HK-2 (cell line): Measurements from ENCODE around the gene BSCL2.
"Not testable (repeated sequence)": the region's sequence is repeated elsewhere in the genome, so short reads cannot be mapped to it uniquely, and the experiment has no call there.

Source experiments
- DNase-seq: peaks from one replicate; pipeline ENCODE4 v3.0.0-alpha.2; 2018; ENCODE audit not compliant: unreplicated experiment

Gene BSCL2

DNA sequence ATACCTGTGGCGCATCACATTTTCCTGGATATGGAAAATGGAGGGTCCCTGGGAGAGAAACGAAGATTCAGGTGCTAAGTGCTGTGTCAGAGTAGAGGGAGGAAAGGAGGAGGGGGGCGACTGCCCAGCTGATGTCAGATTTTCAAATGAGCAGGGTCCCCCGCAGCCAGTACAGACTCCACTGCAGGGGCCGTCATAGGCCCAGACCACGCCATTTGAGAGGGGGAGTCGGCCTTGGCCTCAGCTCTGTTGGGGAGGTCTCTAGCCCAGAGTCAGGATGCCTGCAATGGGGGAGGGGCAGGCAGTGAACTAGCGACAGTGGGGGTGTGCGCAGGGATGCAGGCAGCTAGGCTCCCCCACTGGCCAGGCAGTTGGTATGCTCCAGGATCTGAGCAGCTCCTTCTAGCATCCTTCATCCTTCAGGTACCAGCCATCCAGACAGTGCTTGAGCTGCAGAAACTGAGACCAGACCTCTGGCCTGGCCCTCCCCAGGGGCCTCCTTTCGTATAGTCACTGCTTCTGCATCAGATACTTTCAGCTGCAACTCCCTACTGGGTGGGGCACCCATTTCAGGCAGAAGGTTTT is at the start of gene BSCL2, which contains the start of gene GNG3:
TSS of gene BSCL2 (minus strand) at position 148 of the 585 bp plus-strand sequence. CDS start 229 bp downstream, outside the sequence.
TSS of gene GNG3 (plus strand) at position 400 of the 585 bp plus-strand sequence. CDS start 620 bp downstream, outside the sequence.
- no peak for DNase-seq

DNA sequence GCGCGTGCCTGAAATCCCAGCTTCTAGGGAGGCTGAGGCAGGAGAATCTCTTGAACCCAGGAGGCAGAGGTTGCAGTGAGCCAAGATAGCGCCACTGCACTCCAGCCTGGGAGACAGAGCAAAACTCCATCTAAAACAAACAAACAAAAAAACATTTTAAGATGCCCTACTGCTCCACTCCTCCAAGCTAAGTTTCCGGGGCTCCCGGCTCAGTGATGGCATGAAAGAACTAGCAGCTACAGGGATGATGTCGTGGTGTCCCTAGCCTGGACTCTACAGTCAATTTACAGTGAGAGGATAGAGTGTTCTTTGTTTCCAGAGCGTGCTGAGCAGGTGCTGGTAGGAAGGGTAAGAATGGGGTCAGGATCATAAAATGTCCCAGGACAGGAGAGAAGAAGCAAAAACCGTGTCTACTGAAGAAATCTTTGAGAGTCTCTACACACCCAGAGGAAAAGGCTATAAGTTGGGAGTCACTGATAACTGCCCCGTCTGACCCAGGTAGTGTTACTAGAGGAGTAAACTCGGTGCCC is 47.9 kb upstream of the BSCL2 start:
- DNase-seq, result no peak

DNA sequence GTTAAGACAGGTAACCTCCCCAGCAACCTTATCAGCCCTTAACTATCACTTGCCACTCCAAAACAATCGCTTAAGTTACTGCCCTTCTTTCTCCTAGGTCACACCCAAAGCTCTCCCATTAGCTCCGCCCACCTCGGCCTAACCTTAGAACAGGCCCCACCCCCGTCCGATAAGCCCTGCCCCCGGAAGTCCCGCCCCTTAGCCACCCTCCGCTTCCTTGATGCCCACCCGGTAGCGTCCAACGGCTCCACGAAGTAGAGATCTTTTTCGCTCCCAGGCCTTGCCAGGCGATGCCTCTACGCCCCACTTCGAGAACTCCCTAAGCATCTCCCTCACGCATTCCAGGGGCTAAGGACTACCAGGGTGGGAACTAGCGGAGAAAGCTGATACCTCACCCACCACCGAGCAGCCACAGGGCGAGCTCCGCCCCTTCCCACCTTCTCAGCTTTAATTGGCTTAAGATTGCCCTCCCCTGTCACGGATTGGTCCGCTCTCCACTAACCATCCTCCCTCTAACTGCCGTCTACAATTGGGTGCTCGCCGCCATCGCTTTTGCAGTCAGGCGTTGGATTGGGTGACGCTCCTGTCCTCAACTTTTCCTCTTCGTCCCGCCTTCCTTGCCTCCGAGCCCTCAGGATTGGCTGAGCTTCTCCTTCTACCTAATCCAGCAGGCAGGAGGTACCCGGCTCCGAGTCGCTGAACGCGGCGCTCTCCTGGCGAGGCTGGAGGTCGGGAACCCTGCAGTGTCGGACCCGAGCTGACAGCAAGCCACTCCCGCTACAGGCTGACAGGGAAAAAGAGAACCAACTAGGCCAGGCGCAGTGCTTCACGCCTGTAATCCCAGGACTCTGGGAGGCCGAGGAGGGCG is 46.7 kb upstream of the BSCL2 start, which contains the start of gene ZBTB3:
TSS of gene ZBTB3 (minus strand) at position 425 of the 868 bp plus-strand sequence. CDS start 496 bp downstream, outside the sequence.
- peak; percentile 93 for DNase-seq

DNA sequence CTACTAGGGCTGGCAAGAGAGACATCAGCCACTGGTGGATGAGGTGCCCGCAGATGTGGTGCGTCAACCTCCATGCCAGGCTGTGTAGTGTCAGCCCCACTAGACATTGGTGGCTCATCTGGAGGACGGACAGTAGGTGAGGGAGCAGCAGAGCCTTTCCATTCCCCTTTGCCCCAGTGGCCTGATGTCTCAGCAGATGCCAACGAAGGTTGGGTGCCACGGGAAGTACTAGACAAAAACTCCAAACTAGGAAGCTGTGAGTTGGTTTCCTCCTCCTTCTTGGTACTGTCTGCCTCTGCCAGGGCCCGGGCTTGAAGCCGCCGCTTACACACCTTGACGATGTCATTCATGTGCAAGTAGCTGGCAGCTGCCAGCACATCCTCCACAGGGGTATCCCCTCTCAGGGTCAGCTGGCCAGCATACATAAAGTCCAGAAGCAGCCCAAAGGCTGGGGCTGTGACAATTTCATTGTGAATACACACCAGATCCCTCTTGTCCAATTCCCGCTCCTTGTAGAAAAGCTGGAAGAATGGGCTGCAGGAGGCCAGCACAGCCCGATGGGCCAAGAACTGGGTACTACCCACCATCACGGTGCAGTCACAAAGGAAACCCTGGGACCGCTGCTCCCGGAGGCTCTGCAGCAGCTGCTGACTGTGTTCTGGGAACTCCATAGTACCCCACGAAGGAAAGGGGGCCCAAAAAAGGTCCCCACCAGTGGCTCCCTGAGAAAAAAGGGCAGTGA is 45.9 kb upstream of the BSCL2 start:
- DNase-seq, result no peak

DNA sequence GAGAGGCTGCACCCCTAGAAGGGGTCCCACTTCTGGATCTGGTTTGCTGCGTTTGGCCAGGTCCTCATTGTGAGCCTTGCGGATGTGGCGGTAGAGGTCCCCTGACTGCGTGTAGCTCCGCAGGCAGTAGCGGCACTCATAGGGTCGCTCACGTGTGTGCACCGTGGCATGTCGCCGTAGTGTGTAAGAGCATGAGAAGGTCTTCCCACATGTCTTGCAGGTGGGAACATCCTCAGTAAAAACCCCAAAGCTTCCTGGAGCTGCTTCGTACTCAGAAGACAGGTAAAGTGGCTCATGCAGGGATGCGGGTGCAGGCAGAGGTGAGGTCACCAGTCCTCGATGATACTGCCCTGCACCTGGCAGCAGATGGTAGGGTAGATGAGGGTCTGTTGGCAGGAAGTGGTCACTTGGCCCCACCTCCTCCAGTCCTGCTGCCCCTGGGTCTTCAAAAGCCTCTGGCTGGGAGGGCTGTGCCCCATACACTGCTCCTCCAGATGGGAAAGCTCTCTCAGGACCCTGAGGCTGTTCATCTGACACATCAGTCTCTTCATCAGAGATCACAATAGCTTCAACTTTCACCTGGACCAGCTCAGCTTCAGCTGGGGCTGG is 45.1 kb upstream of the BSCL2 start:
- DNase-seq, result no peak

DNA sequence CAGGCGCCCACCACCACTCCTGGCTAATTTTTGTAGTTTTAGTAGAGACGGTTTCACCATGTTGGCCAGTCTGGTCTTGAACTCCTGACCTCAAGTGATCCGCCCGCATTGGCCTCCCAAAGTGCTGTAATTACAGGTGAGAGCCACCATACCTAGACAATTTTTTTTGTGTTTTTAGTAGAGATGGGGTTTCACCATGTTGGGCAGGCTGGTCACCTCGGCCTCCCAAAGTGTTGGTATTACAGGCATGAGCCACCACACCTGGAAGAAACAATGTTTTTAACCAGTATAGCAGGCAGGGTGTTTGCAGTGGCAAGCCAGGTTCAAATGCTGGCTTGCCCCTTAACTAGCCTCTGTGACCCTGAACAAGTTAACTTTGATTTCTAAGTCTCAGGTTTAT is 42.7 kb upstream of the BSCL2 start:
- not testable (repeated sequence) for DNase-seq

DNA sequence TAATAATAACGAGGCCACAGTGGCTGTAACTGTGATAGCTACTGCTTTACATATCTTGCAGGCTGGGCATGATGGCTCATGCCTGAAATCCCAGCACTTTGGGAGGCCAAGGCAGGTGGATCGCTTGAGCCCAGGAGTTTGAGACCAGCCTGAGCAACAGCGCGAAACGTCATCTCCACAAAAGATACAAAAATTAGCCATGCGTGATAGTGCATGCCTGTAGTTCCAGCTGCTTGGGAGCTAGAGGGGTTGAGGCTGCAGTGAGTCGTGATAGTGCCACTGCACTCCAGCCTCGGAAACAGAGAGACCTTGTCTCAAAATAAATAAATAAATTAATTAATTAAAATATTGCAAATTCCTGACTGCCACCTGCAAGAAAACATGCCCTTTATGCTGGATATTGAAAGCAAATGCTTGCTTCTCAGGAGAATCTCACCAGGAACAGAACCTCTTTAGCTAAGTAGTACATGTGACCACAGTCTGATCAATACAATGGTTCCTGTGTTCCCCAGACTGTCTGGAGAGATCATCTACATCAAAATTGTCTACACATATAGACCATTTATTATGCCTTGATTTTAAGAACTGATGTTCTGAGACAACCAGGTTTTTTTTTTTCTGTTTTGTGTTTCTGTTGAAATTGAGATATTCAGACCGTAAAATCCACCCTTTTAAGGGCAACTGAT is 40.4 kb upstream of the BSCL2 start:
- DNase-seq, result no peak

DNA sequence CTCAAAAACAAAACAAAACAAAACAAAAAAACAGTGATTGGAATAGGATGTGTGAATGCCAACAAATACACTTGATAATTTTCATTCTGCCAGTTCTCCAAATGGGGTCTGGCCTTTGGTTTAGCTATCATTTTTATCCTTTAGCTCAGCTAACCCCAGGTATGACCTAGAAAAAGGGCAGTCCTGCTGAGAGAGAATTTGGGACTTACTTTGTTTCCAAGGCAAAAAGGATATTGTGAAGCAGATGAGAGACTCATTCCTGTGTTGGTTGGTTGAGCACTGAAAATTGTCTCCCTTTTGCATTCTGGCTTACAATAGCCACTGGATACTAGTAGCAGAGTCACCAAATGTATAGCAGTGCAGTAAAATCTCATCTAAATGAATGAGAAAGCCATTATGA is 30.0 kb upstream of the BSCL2 start:
- no peak for DNase-seq

DNA sequence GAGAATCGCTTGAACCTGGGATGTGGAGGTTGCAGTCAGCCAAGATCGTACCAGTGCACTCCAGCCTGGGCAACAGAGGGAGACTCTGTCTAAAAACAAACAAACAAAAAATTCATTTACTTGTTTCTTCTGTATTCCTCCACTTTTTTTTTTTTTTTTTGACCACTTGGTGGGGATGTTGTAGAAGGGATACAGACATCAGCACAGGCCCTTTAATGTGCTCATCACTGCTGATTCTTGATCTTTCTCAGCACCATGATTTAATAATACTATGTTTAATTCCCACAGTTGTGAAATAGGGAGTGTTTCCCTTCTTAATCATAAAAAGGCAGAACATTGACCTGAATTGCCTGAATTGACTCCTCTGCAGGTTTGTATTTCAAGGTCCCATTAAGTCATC is 25.6 kb upstream of the BSCL2 start:
- no peak for DNase-seq

DNA sequence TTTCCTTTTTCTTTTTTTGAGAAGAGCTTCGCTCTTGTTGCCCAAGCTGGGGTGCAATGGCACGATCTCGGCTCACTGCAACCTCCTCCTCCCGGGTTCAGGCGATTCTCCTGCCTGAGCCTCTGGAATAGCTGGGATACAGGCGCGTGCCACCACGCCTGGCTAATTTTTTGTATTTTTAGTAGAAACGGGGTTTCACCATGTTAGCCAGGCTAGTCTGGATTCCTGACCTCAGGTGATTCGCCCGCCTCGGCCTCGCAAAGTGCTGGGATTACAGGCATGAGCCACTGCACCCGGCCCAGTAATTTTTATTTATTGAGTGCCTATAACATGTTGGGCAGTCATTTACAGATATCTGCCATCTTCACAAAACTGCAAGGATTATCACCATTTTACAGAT is 22.9 kb upstream of the BSCL2 start:
- not testable (repeated sequence) for DNase-seq

DNA sequence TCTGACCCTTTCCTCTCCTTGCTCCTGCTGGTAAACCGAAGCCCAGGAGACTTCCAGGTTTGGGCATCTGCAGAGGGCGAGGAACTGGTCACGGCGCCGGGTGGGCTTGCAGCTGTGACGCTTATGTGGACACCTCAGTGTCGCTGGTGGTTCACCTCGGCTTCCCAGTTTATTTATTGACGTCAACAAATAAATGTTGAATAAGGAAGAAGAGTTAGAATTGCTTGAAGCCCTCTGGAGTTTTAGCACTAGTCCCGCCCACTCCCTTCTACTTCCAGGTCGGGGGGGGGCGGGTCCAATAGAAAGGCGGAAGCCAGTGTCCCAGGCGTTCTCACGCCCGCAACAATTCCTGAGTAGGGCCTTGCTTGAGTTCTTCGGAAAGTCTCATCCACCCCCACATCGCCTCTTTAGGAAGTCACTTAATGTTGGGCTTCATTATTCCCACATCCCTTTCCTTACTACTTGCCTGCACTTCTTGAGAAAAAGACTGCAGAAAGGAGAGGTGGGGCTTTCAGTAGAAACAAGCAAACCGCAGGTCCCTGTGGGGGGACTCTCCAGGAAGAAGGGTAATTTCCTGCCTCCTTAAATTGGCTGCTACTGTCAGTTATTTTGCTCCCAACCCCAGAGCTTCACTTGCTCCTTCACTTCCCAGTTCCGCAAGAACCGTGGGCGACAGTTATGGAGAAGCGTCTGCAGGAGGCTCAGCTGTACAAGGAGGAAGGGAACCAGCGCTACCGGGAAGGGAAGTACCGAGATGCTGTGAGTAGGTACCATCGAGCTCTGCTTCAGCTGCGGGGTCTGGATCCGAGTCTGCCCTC is 21.2 kb upstream of the BSCL2 start, which contains the start of gene TTC9C:
TSS of gene TTC9C (plus strand) at position 316 of the 818 bp plus-strand sequence. CDS start at position 679, 363 bp downstream.
- DNase-seq, result peak; percentile 73

DNA sequence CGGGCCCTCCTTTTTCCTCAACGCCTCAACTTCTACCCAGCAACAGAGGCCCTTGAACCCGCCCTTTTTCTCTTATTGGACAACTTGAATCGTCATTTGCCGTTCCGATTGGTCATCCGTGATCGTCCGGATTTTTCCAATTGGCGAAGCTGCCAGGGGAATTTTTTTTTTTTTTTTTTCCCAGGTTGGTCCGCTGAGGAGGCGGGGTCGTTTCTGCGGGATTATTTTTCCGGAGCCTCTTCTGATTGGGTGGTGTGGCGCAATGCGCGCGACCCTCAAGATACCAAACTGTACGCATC is 20.6 kb upstream of the BSCL2 start:
- peak; percentile 76 for DNase-seq

DNA sequence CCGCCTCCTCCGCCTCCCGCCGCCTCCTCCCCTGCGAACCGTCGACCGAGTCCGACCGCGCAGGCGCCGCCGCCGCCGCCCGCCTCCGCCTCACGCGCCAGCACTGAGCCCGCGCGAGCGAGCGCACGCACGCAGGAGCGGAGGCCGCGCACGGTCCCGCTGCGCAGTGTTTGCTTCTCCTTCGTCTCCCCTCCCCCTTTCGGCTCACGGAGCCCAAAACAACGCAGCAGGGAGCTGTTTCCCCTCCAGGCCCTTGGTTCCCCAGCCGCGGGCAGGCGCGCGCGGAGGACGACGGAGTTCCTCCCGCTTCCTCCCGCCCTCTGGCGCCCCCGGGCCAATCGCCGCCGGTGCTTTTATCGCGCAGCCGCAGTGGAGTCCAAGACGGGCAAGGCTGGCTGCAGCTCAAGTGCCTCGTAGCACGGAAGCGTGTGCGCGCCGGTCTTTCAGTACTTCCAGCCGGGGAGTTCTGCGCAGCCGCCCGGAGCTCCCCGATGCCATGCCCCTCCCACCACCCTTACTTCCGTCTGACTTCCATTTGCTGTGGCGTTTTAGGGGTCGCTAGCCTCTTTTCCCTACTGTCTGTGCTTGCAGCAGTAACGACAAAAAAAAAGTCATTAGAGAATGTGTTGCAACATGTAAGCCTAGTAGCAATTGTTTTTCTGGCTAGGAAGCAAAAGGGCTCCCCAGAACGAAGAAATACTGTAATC is 20.1 kb upstream of the BSCL2 start, which contains the start of gene HNRNPUL2:
TSS of gene HNRNPUL2 (minus strand) at position 293 of the 707 bp plus-strand sequence. CDS start 301 bp downstream, outside the sequence.
- peak; percentile 95 for DNase-seq

DNA sequence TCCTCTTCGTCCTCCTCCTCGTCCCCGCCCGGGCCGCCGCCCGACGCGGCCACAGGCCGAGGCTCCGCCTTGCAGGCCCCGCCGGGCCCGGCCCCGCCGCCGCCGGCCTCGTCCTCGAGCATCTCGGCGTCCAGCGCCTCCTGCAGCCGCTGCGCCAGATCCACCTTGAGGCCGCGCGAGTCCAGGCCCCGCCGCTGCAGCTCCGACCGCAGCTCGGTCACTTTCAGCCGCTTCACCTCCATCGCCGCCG is 19.6 kb upstream of the BSCL2 start:
- no peak for DNase-seq

DNA sequence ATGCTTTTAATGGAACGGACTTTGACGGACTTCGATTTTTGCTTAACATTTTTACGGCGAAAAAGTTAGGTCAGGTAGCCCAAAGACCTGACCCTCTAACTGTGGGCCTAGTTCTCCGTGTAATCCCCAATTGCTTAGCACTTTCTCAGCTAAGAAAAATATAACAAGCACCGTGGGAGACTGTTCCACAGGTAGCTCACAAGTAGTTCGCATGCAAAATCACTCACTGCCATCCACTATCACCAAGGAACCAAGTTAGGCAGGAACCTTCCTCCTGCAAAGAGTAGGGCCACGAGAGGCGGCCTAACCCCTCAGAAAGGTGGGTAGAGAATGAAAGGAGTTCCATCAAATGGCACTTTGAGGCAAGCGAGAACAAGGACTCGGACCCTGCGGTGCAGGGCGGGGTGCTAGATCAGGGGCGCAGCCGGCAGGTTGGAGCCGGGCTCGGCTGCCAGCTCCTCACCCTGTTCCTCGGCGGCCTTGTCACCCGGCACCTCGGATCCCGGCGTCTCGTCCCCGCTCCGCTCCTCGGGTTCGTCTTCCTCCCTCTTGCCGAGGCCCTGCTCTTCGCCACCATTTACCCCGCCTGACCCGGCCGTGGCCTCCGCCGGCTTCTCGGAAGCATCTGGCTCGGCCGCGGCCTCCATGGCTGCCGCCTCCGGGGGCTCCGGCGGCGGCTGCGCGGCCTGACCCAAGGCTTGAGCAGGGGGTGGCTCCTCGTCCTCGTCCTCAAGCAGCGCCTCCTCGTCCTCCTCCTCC is 19.1 kb upstream of the BSCL2 start:
- no peak for DNase-seq

DNA sequence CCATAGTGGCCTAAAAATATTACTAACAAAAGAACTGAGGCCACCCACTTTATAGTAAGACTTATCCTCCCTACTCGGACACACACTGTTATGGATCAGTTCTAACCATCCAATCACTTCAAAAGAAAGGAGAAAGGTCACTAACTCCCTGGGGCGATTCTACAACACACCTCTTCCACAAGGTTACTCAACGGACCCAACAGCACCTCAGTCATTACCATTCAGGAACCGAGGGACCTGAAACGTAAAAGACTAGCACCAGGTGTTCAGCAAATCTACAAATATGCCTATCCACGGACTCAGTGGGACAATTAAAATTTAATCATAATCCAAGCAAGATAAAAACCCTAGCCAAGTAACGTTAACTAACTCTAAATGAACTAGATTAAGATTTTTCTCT is 18.4 kb upstream of the BSCL2 start:
- no peak for DNase-seq

DNA sequence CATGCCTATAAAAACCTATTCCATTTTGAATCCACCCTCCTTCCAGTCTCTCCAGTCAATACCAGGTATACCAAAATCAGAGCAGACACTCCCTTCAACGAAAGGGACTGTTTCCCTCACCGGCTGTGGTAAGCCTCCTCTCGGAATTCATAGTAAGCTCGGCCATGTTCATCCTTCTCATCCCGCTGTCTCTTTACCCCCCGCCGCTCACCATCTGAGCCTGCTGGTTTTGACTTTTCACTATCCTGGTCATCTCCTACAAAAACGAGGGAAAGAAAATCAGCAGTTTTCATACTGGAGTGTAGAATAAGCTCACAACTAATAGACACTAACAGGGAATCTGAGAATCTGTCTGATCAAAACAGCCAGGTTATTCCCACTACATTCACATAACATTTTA is 16.9 kb upstream of the BSCL2 start:
- no peak for DNase-seq

DNA sequence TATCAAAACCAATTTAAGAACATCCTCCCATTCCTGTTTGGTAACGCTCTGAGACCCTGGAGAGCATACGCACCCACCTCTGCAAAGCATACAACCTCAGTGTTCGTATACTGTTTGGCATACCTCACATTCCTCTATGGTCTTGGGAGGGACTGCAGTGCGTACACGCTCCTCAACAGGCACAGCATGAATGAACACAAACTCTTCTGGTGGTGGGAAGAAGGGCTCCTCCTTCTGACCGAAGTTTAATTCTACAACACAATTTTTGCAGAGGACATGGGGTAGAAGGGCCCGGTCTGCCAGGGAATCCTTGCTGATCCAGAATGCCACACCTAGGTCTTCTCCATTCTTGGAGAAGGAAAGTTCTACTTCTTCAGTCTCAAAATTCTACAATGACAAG is 14.8 kb upstream of the BSCL2 start:
- no peak for DNase-seq
